Endothelial cell (in vitro differentiated cells): ENCODE measurements around the gene CNIH4. TPM values are rescaled to one million over a fixed set of nuclear protein-coding genes. Genes with fewer than 3 reads are reported as not detected.

Experiments used
- DNase-seq: peaks from one replicate; pipeline ENCODE4 v3.0.0; 2021; ENCODE audit warnings: low spot score
- H3K27ac Mint-ChIP-seq: one replicate; pipeline ENCODE4 v1.8.0; 2021; ENCODE audit warnings: mixed read lengths, inconsistent platforms; ENCODE audit not compliant: unreplicated experiment
- H3K27me3 Mint-ChIP-seq: one replicate; pipeline ENCODE4 v1.8.0; 2021; ENCODE audit warnings: mild to moderate bottlenecking, moderate library complexity, mixed read lengths, inconsistent platforms; ENCODE audit not compliant: unreplicated experiment
- H3K36me3 Mint-ChIP-seq: one replicate; pipeline ENCODE4 v1.8.0; 2021; ENCODE audit warnings: mild to moderate bottlenecking, low read depth, mixed read lengths, inconsistent platforms; ENCODE audit not compliant: unreplicated experiment
- H3K4me1 Mint-ChIP-seq: one replicate; pipeline ENCODE4 v1.8.0; 2021; ENCODE audit warnings: mild to moderate bottlenecking, mixed read lengths, inconsistent platforms; ENCODE audit not compliant: unreplicated experiment
- H3K4me3 Mint-ChIP-seq: one replicate; pipeline ENCODE4 v1.8.0; 2021; ENCODE audit warnings: mild to moderate bottlenecking, mixed read lengths, inconsistent platforms; ENCODE audit not compliant: unreplicated experiment
- H3K9me3 Mint-ChIP-seq: one replicate; pipeline ENCODE4 v1.8.0; 2021; ENCODE audit warnings: mixed read lengths, inconsistent platforms; ENCODE audit not compliant: unreplicated experiment
- total RNA-seq: library from RNA; stranded (reverse); fragmentation: NEBNext Ultra II Directional; extraction: Animal tissue kit (Norgen Biotek cat#: 25700); gene quantifications from one replicate; pipeline ENCODE4 v1.2.1, GENCODE V29; 2021; ENCODE audit not compliant: unreplicated experiment
- TF ChIP-seq, protein P1 (sequence below): fragments of 200-600 bp; sonication (generic); IDR thresholded peaks from one replicate; pipeline ENCODE4 v1.5.0; 2021; ENCODE audit warnings: antibody characterized with exemption; ENCODE audit not compliant: unreplicated experiment

The CNIH4 gene
- total RNA-seq, 1 donor from 2014 or later, result 59.9 TPM

DNA sequence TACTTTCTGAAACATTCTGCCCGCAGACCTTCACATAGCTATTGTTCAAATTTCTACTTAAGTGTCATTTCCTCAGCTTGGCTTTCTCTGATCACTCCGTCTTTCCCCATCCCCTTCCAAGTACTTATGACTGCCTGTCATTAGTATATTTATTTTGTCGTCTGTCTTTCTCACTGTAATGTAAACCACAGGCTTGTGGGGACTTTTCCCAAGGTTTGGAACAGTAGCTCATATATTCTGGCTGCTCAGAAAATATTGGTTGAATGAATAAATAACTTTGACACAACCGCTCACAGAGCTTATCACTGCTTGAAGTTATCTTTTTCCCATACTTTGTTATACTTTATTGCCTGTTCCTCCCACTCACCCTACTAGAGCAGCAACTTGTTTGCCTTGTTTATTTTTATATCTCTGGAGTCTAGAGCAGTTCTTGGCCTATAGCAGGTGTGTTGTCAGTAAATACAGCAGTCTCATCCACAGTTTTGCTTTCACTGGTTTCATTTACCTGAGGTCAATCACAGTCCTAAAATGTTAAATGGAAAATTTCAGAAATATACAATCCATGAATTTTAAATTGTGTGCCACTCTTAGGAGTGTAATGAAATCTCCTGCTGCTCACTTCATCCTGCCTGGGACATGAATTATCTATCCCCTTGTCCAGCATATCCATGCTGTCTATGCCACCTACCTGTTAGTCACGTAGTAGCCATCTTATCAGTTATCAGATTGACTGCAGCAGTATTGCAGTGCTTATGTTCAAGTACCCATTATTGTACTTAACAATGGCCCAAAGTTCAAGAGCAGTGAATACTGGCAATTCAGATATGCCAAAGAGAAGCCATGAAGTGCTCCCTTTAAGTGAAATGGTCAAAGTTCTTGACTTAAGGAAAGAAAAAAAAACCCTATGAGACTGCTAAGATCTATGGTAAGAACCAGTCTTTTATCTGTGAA is 2.4 kb upstream of the CNIH4 start:
- no peak for DNase-seq
- H3K36me3 Mint-ChIP-seq, result peaks cover 7% of the 10 kb centered on the region
- peaks cover 5% of the 10 kb centered on the region for H3K27me3 Mint-ChIP-seq
- TF ChIP-seq, protein P1, sequence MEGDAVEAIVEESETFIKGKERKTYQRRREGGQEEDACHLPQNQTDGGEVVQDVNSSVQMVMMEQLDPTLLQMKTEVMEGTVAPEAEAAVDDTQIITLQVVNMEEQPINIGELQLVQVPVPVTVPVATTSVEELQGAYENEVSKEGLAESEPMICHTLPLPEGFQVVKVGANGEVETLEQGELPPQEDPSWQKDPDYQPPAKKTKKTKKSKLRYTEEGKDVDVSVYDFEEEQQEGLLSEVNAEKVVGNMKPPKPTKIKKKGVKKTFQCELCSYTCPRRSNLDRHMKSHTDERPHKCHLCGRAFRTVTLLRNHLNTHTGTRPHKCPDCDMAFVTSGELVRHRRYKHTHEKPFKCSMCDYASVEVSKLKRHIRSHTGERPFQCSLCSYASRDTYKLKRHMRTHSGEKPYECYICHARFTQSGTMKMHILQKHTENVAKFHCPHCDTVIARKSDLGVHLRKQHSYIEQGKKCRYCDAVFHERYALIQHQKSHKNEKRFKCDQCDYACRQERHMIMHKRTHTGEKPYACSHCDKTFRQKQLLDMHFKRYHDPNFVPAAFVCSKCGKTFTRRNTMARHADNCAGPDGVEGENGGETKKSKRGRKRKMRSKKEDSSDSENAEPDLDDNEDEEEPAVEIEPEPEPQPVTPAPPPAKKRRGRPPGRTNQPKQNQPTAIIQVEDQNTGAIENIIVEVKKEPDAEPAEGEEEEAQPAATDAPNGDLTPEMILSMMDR, result no peak
- no peak overlapping the region for H3K4me3 Mint-ChIP-seq
- no peak overlapping the region for H3K27ac Mint-ChIP-seq
- no peaks in the 10 kb centered on the region for H3K9me3 Mint-ChIP-seq
- H3K4me1 Mint-ChIP-seq, result peaks cover 15% of the 10 kb centered on the region

DNA sequence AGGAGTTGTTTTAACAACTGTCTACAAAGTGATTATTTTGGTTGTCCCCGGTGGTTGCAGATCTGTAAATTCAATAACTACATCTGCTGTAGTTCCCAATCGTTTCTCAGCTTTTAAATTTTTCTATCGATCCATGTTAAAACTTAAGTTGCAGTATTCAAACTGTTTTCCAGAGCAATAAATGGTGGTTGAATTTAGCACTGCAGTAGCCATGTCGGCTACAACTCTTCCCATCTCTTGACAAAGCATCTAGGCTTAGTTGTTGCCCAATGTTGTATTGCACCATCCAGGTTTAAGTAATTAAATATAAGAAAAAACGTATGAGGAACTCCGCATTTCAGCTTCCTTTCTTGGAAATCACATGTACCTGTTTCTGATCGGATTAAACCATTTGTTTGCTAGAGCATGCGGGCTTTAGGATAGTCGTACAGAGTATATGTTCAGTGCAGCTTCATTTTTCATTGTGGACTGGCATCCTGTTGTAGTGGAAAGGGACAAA is 996 bp downstream of the CNIH4 start:
- Mint-ChIP-seq H3K4me1 (peaks cover 16% of the 10 kb centered on the region), H3K36me3 (peaks cover 8% of the 10 kb centered on the region), H3K27me3 (peaks cover 5% of the 10 kb centered on the region), H3K4me3 (peak overlapping the region; percentile 95), H3K9me3 (no peaks in the 10 kb centered on the region), H3K27ac (peak overlapping the region; percentile 28)
- TF ChIP-seq, protein P1, result no peak
- no peak for DNase-seq

- TF ChIP-seq, protein P1, result no peak
- Mint-ChIP-seq H3K9me3 (no peaks in the 10 kb centered on the region), H3K27me3 (peaks cover 5% of the 10 kb centered on the region), H3K4me1 (peaks cover 16% of the 10 kb centered on the region), H3K36me3 (peaks cover 8% of the 10 kb centered on the region), H3K27ac (peak overlapping the region; percentile 33), H3K4me3 (peak overlapping the region; percentile 95)
- no peak for DNase-seq
Measured at GRCh38 chr1:224358237-224358636, 1.6 kb downstream of the CNIH4 start.

DNA sequence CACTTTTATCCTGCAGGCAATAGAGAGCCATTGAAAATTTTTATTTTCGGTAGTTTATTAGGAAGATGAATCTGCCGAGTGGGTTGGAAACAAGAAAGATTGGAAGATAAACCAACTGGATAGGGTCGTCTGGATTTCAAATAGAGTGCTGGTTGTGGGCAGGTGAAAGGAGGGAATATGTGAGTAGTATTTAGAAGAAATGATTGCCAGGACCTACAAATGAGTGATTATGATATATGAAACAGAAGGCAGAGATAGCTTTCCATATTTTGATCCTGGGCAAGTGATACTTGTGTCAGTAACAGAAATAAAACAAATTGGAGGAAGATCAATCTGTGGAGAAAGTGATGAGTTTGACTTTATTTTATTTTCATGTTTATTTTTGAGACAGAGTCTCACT is 2.5 kb downstream of the CNIH4 start:
- Mint-ChIP-seq H3K4me3 (no peak overlapping the region), H3K27ac (no peak overlapping the region), H3K9me3 (no peaks in the 10 kb centered on the region), H3K36me3 (peaks cover 13% of the 10 kb centered on the region), H3K4me1 (peaks cover 16% of the 10 kb centered on the region), H3K27me3 (peaks cover 5% of the 10 kb centered on the region)
- TF ChIP-seq, protein P1, result no peak
- no peak for DNase-seq

GRCh38 chr1:224368409-224368808 is 11.7 kb downstream of the CNIH4 start:
- no peak overlapping the region for H3K4me3 Mint-ChIP-seq
- no peaks in the 10 kb centered on the region for H3K4me1 Mint-ChIP-seq
- H3K9me3 Mint-ChIP-seq, result no peaks in the 10 kb centered on the region
- no peak for DNase-seq
- TF ChIP-seq, protein P1, result no peak
- no peak overlapping the region for H3K27ac Mint-ChIP-seq
- peaks cover 36% of the 10 kb centered on the region for H3K36me3 Mint-ChIP-seq
- H3K27me3 Mint-ChIP-seq, result no peaks in the 10 kb centered on the region
